K562 treated with DMSO at 1 percent for 24 hours (cell line): ENCODE results near the gene BTNL2. TPM values are rescaled to one million over a fixed set of nuclear protein-coding genes. Genes with fewer than 3 reads are reported as not detected.

Source experiments
- total RNA-seq: library from RNA; unstranded; fragments of 300-600 nt; gene quantifications from 2 replicates; pipeline ENCODE4 v1.2.3, GENCODE V29; 2022; ENCODE audit warnings: low read depth; ENCODE audit not compliant: insufficient read depth

The BTNL2 gene
- total RNA-seq, result not detected in 2 replicates

GRCh38 chr6:32406857-32407256 is at the start of gene BTNL2:
Gene BTNL2 (minus strand): TSS chr6:32407181. CDS start chr6:32407123, 58 bp downstream.

GRCh38 chr6:32439602-32440214 is 32.7 kb upstream of the BTNL2 start, which contains the start of gene HLA-DRA:
Gene HLA-DRA (plus strand): TSS chr6:32439887. CDS start chr6:32439951, 64 bp downstream.

GRCh38 chr6:32371803-32372202 is 35.2 kb downstream of the BTNL2 start, which contains the start of gene TSBP1:
Gene TSBP1 (minus strand): TSS chr6:32371903. CDS start chr6:32371706, 197 bp downstream.

Other genes starting within 250 kb of the BTNL2 start
- gene EGFL8, start 242.6 kb downstream of the BTNL2 start, total RNA-seq, result 10.0 and 12.0 TPM in 2 replicates
- gene AGPAT1, start 231.1 kb downstream of the BTNL2 start, total RNA-seq, result 167 and 178 TPM in 2 replicates
- 253 and 277 TPM in 2 replicates for gene RNF5, start 228.8 kb downstream of the BTNL2 start, total RNA-seq
- gene AGER, start 222.9 kb downstream of the BTNL2 start, total RNA-seq, result 4.7 and 8.9 TPM in 2 replicates
- gene PBX2, start 217.0 kb downstream of the BTNL2 start, total RNA-seq, result 76.1 and 79.7 TPM in 2 replicates
- gene GPSM3, start 214.5 kb downstream of the BTNL2 start, total RNA-seq, result 61.3 and 66.5 TPM in 2 replicates
- 2.8 and 2.9 TPM in 2 replicates for gene NOTCH4, start 183.1 kb downstream of the BTNL2 start, total RNA-seq
- gene TSBP1, start 35.3 kb downstream of the BTNL2 start, total RNA-seq, result not detected in 2 replicates
- not detected in 2 replicates for gene HLA-DRA, start 32.7 kb upstream of the BTNL2 start, total RNA-seq
- gene HLA-DRB5, start 123.1 kb upstream of the BTNL2 start, total RNA-seq, result not detected in 2 replicates
- not detected in 2 replicates for gene HLA-DRB1, start 182.7 kb upstream of the BTNL2 start, total RNA-seq
- gene HLA-DQA1, start 230.2 kb upstream of the BTNL2 start, total RNA-seq, result not detected in 2 replicates